NT2/D1 (cell line): ENCODE data around the gene GABRA4.

ENCODE experiments used
- DNase-seq: peaks from one replicate; pipeline ENCODE4 v3.0.0-alpha.2; 2011; ENCODE audit warnings: low read depth, low spot score
- H3K27me3 ChIP-seq: 2 replicates; pipeline ENCODE4 v1.6.0; 2011; ENCODE audit warnings: mild to moderate bottlenecking; ENCODE audit not compliant: insufficient read length, insufficient read depth
- H3K36me3 ChIP-seq: 2 replicates; pipeline ENCODE4 v1.6.1; 2011; ENCODE audit warnings: mild to moderate bottlenecking, low read length, mixed read lengths; ENCODE audit not compliant: insufficient read depth, insufficient read length
- H3K4me1 ChIP-seq: 2 replicates; pipeline ENCODE4 v1.5.1; 2011; ENCODE audit not compliant: insufficient read depth, insufficient read length
- H3K4me3 ChIP-seq: 2 replicates; pipeline ENCODE4 v1.5.1; 2011; ENCODE audit warnings: low read depth; ENCODE audit not compliant: insufficient read length
- H3K9ac ChIP-seq: 2 replicates; pipeline ENCODE4 v1.6.0; 2011; ENCODE audit warnings: low read depth; ENCODE audit not compliant: insufficient read length
- H3K9me3 ChIP-seq: 2 replicates; pipeline ENCODE4 v1.5.1; 2011; ENCODE audit warnings: mild to moderate bottlenecking, low read length; ENCODE audit not compliant: insufficient read depth
- SUZ12 ChIP-seq: IDR thresholded peaks from 2 replicates; pipeline ENCODE4 v1.6.1; 2011; ENCODE audit not compliant: insufficient read length, insufficient read depth; ENCODE audit errors: extremely low read depth
- YY1 ChIP-seq: IDR thresholded peaks from 2 replicates; pipeline ENCODE4 v1.6.1; 2011; ENCODE audit not compliant: insufficient read length, insufficient read depth
- ZNF274 ChIP-seq: IDR thresholded peaks from 2 replicates; pipeline ENCODE4 v1.6.1; 2011; ENCODE audit warnings: mild to moderate bottlenecking, low read depth, low read length

The GABRA4 gene

GRCh38 chr4:46956451-46956850 lies 36.9 kb downstream of the GABRA4 start:
- no peak for DNase-seq
- no peaks in the 10 kb centered on the region for H3K27me3 ChIP-seq
- no peak overlapping the region for H3K4me3 ChIP-seq
- H3K9me3 ChIP-seq: no peaks in the 10 kb centered on the region
- no peaks in the 10 kb centered on the region for H3K4me1 ChIP-seq
- no peak overlapping the region for H3K9ac ChIP-seq
- H3K36me3 ChIP-seq: no peaks in the 10 kb centered on the region
- TF ChIP-seq YY1: no peak
- TF ChIP-seq ZNF274: no peak
- TF ChIP-seq SUZ12: no peak

GRCh38 chr4:46955601-46956000 lies 37.8 kb downstream of the GABRA4 start:
- Histone ChIP-seq H3K9ac (no peak overlapping the region), H3K36me3 (no peaks in the 10 kb centered on the region), H3K4me3 (no peak overlapping the region), H3K9me3 (no peaks in the 10 kb centered on the region), H3K4me1 (no peaks in the 10 kb centered on the region), H3K27me3 (no peaks in the 10 kb centered on the region)
- no peak for DNase-seq
- no peak for TF ChIP-seq ZNF274
- TF ChIP-seq SUZ12: no peak

- Histone ChIP-seq H3K36me3 (no peaks in the 10 kb centered on the region), H3K9ac (no peak overlapping the region), H3K27me3 (no peaks in the 10 kb centered on the region), H3K9me3 (no peaks in the 10 kb centered on the region), H3K4me3 (no peak overlapping the region), H3K4me1 (no peaks in the 10 kb centered on the region)
- TF ChIP-seq SUZ12: no peak
- no peak for TF ChIP-seq YY1
- TF ChIP-seq ZNF274: no peak
- DNase-seq: no peak
Observed at GRCh38 chr4:46954643-46955042, 38.7 kb downstream of the GABRA4 start.

- Histone ChIP-seq H3K4me3 (no peak overlapping the region), H3K4me1 (no peaks in the 10 kb centered on the region), H3K36me3 (no peaks in the 10 kb centered on the region), H3K9me3 (no peaks in the 10 kb centered on the region), H3K9ac (no peak overlapping the region), H3K27me3 (no peaks in the 10 kb centered on the region)
- no peak for DNase-seq
- TF ChIP-seq YY1: no peak
- no peak for TF ChIP-seq ZNF274
- no peak for TF ChIP-seq SUZ12
Observed at GRCh38 chr4:46953564-46953963, 39.8 kb downstream of the GABRA4 start.

- Histone ChIP-seq H3K4me3 (no peak overlapping the region), H3K36me3 (no peaks in the 10 kb centered on the region), H3K27me3 (no peaks in the 10 kb centered on the region), H3K9ac (no peak overlapping the region), H3K4me1 (no peaks in the 10 kb centered on the region), H3K9me3 (no peaks in the 10 kb centered on the region)
- no peak for DNase-seq
- TF ChIP-seq ZNF274 (no peak), YY1 (no peak), SUZ12 (no peak)
Observed at GRCh38 chr4:46952451-46952850, 40.9 kb downstream of the GABRA4 start.

- DNase-seq: no peak
Observed at GRCh38 chr4:46950826-46951225, 42.6 kb downstream of the GABRA4 start.

GRCh38 chr4:46949822-46950221 lies 43.6 kb downstream of the GABRA4 start:
- no peak overlapping the region for H3K4me3 ChIP-seq
- TF ChIP-seq SUZ12 (no peak), ZNF274 (no peak), YY1 (no peak)
- no peak for DNase-seq
- H3K9ac ChIP-seq: no peak overlapping the region
- no peaks in the 10 kb centered on the region for H3K27me3 ChIP-seq
- no peaks in the 10 kb centered on the region for H3K4me1 ChIP-seq
- no peaks in the 10 kb centered on the region for H3K9me3 ChIP-seq
- no peaks in the 10 kb centered on the region for H3K36me3 ChIP-seq

More at GRCh38 chr4:46950826-46951225, 42.6 kb downstream of the GABRA4 start:
- Histone ChIP-seq H3K9ac (no peak overlapping the region), H3K4me3 (no peak overlapping the region), H3K9me3 (no peaks in the 10 kb centered on the region), H3K27me3 (no peaks in the 10 kb centered on the region), H3K4me1 (no peaks in the 10 kb centered on the region), H3K36me3 (no peaks in the 10 kb centered on the region)
- no peak for TF ChIP-seq YY1
- TF ChIP-seq ZNF274: no peak
- no peak for TF ChIP-seq SUZ12

- no peaks in the 10 kb centered on the region for H3K9me3 ChIP-seq
- no peaks in the 10 kb centered on the region for H3K4me1 ChIP-seq
- H3K4me3 ChIP-seq: no peak overlapping the region
- no peak for DNase-seq
- H3K36me3 ChIP-seq: no peaks in the 10 kb centered on the region
- TF ChIP-seq ZNF274 (no peak), SUZ12 (no peak), YY1 (no peak)
- no peaks in the 10 kb centered on the region for H3K27me3 ChIP-seq
- H3K9ac ChIP-seq: no peak overlapping the region
Observed at GRCh38 chr4:46947541-46947940, 45.8 kb downstream of the GABRA4 start.
